ENCODE results near the gene LACTBL1.

The LACTBL1 gene

DNA sequence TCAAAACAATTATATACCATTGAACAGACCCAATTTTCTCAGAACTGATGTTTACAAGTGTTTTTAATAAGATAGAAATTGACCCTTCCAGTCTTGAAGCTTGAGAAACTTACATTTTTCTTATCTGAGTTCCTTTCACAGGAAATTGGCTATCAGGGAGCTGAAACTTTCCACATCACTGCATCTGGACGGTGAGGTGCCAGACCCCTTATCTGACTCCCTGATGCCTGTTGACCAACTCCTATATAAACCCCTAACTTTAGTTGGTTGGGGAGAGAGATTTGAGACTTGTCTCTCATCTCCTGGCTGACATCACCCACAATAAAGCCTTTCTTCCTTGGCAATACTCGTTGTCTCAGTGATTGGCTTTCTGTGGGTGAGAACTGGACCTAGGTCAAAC is 31.4 kb downstream of the LACTBL1 start:
- no peak for DNase-seq

DNA sequence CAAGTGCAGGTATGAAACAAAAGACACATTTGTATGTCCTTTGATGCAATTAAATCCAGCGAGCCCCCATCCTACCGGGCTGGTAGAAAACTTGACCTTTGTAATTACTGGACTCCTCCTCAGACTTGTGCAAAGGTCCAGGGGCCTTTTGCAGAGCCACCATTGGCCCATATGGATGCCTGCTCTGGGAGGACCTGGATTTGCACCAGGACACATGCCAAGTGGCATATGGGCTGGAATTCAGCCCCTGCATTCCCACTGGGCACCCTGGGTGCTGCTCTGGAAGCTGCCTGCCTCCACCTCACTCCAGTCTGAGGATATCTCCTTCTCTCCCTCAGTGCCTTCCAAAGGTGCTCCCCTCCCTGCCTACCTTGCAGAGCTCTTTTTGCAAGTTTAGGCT is 36.0 kb downstream of the LACTBL1 start:
- no peak for DNase-seq

DNA sequence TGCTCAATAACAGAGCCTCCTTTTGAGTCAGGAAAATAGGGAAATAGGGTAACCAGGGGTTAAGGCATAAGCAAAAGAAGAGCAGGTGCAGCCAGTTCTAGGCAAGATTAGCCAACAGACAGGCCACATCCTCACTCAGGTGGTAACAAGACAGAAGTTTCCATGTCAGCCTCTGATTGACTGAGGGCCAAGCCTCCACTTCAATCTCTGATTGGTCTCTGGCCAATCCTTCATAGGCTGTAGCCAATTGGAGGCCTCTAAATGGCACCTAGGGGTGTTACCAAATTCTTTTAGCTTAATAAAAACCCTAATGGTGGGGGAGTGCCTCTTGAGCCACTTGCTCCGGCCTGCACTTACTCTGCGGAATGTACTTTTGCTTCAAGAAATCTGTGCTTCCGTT is 37.2 kb downstream of the LACTBL1 start:
- no peak for DNase-seq

DNA sequence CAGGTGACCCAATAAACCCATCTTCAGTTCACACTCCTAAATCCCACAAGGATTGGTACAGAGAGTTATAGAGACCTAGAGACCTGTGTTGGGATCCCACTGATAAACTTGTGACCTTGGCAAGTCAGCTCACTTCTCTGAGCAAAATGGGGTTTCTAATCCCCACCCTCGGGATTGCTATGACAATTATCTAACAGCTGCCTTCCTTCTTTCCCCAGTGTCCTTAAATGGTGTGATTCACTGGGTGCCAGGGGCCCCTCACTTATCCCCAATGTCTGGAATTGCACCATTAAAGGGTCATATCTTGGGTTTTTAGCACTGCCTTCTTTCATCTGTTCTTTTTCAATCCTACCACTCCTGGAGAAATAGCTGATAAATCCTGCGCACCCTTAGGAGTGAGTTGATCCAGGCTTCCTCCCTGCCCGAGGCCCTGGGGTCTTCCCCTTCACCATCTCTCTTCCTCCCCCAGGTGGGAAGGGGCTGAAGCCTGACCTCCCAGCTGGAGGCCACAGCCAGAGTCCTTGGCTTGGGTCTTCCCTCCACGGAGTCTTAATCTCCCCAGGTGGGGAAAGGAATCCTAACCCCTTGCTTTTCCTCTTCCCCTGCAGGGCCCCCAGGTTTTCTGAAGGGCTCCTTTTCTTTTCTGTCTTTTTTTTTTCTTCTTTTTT is 39.7 kb downstream of the LACTBL1 start:
- peak; percentile 45 for DNase-seq

DNA sequence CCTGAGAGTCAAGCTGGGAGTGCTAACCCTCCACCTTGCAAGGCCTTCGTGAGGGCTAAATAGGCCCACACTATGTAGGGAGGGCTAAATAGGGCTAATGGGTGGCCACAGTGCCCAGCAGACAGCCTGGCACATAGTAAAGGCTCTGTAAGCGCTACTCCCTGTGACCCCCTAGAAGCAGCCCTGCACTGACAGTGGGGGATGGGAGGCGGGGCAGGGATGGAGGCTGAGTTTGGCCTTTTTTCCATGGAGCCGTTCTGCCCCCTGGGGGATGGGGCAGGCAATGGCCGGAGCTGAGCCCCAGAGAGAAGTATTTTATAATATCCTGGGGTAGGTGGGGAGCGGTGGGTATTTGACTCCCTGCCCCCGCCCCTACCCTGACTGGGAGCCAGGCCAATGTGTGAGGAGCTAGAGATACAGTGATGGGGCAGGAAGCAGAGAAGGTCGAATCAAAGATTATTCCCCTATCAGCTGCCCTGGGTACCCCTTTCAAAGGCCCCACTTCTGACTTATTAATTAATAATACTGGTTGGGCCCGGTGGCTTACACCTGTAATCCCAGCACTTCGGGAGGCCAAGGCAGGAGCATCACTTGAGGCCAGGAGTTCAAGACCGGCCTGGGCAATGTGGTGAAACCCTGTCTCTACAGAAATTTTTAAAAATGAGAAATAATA is 42.3 kb downstream of the LACTBL1 start:
- peak; percentile 89 for DNase-seq

DNA sequence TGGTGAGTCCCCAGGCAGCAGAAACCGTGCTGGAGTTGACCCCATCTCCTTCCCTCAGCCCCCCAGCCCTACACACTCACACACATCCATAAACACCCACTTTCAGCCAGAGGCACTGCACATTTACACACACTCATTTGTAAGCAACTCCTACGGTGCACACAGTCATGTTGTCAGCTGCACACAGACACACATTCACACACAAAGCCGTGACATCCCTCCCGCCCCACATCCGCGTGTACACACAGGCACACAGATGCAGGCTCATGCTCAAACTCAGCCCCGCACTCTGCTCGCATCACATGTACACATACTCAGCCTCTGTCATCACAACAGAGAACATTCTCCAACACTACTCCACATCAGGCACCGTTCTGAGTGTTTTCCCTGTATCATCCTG is 47.6 kb downstream of the LACTBL1 start:
- no peak for DNase-seq

DNA sequence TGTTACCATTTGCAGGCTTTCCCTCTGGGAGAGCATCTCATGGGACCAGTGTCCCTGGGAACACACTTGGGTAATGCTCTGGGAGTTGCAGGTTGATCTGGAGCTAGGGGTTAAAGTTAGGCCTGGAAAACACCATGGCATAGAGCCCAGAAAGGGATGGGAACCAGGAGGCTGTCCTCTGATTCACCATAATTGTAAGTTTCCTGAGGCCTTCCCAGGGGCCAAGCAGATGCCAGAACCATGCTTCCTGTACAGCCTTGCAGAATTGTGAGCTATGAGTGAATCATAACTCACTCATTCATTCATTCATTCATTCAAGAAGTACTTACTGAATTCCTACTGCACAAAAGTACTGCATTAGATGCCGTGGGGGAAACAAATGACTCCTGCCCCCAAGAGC is 50.0 kb downstream of the LACTBL1 start:
- no peak for DNase-seq

DNA sequence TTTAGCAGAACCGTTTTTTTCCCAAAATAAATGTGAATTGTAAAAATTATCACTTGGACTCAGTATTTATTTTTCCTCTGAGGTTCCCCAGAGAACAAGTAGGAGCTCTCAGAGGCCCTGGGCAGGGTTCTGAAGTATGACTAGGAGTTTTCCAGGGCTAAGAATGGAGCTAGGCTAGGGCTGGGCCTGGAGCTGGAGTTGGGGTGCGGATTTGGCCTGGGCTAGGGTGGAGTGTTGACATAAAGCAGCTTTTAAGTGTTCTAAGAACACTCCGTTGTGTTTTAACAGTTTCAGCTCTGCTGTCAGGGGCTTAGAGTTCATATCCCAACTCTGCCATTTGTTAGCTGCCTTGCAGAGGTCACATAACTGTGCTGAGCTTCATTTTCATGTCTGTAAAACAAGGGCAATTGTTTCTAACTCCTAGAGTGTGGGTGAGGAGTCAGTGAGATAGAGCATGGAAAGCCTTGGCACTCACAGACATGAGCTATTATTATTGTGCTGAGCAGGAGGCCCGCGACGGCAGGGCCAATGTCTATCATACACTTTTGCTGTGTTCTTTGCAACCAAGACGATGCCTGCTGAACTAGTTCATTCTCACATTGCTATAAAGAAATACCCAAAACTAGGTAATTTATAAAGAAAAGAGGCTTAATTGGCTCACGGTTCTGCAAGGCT is 51.1 kb downstream of the LACTBL1 start:
- no peak for DNase-seq

DNA sequence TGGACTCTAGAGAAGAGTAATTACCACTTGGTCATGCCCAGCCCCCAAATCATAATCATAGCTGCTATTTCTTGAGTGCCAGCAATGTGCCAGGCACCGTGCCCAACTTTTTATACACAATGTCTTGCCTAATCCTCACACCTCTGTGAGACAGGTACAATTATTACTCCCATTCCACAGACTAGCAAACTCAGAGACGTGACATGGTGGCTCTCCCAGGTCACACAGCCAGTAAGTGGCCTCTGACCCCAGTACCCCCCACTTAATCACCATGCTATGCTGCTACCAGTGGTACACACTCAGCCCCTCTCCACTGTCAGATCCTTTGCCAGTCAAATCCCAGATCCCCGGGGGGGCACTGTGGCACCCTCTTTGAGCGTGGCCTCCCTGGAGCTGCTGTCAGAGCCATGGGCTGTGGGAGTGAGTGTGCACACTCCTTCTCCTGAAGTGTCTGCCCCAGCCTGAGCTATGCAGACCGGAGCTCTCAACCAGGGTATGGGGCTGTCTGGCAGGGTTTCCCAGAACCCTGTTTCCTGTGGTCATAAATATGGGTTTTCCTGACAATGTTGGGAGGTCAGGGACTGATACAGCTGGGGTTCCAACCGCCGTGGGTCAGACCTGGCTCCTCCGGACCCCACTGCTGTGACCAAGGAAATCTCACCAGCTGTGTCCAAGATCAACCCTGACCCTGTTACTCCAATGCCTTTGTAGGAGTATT is 51.8 kb downstream of the LACTBL1 start:
- DNase-seq: no peak

DNA sequence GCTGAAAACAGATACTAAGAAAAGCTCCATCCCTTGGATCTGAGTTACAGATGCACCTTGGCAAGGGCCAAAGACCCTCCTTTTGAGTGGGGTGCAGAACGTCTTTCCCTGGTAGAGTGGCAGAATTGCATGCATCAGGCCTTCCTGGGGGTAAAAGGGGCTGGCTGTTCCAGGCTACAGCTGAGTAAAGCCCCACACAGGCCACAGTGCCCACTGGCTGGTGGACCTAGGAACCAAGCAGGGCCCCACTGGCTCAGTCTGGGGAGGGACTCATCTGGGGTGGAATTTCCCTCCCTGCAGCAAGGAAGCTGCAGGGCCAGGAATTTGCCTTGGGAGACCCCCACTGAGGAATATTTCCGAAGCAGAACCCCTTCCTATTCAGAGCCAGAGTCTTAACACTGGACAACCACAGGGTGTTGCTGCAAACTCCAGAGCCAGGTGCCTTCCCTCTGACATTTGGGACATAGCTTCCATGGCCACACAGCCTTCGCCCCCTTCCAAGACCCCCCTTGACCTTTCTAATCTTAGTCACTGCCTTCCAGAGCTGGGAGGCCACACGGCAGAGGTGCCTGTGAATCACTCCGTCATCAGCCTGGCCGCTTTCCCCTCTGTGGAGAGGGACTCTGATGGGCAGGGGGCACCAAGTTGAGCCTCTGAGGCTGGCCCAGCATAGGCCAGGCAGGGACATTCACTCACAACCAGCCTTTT is 52.5 kb downstream of the LACTBL1 start:
- DNase-seq: no peak

DNA sequence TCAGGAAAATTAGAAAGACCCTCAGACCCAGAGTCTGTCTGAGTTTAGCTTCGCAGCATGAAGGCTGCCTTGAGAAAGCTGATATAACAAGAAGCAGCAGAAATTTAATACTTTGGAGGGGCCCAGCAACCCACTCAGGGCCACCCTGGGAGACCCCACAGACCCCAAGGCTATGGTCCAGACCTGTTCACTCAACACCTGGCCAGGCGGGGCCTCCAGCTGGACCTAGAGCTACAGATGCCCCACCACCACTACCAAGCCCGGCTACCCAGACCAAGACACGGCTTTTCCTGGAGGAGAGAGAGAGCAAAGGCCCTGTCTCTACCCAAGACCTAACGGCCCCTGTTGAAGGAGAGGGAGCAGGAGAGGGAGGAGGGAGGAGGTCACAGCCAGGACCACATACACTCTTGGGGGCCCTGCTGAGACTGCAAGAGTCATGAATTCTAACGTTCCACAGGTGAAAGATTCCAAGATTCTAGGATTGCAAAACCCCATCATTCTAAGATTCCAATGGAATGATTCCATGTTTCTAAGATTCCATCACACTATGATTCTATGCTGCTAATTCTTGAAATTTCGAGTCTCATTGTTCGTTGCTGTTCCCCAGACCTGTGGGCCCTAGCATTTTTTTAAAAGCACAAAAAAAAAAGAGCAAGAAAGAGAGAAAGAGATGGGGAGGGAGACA is 53.2 kb downstream of the LACTBL1 start:
- DNase-seq: no peak

DNA sequence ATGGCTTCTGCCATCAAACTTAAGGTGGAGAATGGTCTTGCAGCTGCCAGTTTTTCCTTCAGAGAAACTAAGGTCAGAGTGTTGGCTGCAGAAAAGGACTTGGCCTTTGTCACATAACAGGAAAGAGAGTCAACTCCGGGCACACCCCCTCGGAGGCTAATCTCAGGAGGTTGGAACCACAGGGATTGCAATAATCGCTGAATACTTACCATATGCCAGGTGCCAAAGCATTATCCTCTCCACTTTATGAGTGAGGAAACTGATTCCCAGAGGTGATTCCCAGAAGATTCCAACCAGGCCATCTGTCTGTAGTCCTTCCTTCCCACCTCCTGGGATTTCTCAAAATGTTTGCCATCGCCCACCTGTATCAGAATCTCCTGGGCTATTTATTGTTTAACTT is 54.0 kb downstream of the LACTBL1 start:
- DNase-seq: peak; percentile 88

DNA sequence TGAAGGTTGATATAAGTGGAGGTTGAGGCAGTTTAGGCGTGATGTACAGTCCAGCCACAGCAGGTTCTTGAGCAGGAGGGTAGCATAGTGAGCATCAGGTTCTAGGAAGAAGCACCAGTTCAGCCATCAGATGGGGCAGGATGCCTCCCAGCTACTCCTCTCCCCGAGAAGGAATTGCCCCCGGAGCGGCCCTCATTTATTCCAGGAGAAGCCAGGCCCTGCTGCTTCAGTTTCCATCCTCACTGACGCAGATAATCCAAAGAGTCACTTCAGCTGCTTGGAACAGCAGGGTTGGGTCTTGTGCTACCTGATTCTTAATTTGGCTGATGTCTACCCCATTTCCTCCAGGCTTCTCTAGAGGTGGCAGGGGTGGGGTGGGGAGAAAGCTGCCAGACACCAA is 54.7 kb downstream of the LACTBL1 start:
- DNase-seq: no peak

DNA sequence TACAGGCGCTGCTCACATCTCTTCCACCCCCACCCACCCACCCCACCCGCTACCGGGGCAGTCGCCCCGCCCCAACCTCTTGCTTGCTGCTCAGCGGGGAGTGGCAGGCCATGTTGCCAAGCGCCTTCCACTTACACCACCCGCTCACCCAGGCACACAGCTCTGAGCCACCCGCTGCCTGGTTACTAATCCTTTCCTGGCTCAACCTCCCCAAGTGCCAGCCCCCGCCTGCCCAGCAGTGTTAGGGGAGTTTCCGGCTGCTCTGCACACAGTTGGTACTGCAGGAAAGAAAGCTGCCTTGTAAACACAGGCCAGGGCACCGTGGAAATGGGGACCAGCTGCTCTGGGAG is 56.2 kb downstream of the LACTBL1 start:
- DNase-seq: peak; percentile 68

DNA sequence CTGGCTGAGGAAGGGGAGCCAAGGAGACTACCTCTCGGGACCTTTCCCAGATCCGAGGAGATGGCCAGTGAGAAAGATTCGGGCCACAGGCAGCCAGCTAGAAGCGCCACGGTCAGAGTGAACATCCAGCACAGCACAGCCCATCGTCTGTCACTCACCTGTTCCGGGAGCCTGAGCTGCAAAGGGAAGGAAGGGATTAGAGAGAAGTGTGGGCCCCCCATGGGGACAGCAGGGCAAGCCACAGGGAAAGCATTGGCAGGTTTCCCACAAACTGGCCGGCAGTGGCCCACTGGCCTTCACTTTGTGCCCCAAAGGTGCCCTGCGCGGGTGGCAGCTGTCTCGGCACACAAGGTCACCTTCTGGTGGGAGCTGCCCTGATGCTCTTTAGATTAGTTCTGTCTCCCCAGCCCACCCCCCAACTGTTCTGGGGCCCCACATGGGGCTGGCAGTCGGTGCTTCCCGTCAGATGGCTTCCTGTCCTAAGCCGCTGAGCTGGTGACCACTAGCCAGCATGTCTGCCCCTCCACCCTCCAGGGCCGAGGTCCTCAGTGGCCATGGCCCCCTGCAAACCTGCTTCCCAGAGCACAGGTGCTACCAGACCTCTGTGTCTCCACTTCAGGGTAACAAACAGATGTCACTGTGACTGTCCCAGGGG is 56.7 kb downstream of the LACTBL1 start:
- peak; percentile 44 for DNase-seq

DNA sequence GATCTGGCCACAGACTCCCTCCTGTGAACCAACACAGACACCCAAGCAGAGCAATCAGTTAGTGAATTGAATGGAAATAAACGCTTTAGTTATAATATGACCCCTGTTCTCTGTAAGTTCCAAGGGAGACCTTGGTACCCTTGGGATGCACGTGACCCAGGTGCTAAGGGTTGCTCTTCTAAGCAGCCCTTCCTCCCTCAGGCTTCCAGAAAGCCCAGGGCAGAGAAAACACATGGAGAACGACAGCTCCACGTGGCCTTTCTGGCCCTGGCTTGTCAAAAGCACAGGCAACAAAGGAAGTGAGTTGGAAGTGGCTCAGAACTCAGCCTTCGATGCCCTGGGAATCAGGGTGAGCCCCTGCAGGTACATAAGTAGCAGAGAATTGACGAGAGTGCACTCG is 57.4 kb downstream of the LACTBL1 start:
- no peak for DNase-seq

DNA sequence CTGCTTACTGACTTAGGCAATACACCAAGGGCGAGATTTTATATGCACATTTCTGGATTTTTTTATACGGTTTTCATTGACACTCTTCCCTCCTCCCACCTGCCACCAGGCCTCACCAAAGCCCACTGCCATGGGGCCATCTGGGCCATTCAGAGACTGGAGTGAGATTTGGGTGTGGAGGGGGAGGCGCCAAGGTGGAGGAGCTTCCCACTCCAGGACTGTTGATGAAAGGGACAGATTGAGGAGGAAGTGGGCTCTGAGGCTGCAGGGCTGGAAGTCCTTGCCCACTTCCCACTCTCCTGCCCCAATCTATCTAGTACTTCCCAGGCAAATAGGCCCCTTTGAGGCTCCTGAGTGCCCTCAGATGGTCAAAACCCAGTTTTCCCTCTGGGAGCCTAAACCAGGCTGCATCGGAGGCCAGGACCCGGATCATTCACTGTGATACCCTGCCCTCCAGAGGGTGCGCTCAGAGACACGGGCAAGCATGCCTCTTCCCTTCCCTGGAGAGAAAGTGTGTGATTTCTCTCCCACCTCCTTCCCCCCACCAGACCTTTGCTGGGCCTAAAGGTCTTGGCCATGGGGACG is 57.9 kb downstream of the LACTBL1 start:
- DNase-seq: no peak

DNA sequence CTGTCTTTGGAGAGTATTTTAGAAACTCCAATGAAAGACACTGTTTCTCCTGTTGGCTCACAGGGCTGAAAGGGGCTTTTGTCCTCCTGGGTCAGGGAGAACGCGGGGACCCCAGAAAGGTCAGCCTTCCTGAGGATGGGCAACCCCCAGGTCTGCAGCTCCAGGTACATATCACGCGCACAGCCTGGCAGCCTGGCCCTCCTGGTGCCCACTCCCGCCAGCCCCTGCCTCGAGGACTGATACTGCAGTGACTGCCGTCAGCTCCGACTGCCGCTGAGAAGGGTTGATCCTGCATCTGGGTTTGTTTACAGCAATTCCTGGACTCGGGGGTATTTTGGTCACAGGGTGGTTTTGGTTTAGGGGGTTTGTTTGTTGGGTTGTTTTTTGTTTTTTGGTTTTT is 58.5 kb downstream of the LACTBL1 start:
- DNase-seq: no peak

DNA sequence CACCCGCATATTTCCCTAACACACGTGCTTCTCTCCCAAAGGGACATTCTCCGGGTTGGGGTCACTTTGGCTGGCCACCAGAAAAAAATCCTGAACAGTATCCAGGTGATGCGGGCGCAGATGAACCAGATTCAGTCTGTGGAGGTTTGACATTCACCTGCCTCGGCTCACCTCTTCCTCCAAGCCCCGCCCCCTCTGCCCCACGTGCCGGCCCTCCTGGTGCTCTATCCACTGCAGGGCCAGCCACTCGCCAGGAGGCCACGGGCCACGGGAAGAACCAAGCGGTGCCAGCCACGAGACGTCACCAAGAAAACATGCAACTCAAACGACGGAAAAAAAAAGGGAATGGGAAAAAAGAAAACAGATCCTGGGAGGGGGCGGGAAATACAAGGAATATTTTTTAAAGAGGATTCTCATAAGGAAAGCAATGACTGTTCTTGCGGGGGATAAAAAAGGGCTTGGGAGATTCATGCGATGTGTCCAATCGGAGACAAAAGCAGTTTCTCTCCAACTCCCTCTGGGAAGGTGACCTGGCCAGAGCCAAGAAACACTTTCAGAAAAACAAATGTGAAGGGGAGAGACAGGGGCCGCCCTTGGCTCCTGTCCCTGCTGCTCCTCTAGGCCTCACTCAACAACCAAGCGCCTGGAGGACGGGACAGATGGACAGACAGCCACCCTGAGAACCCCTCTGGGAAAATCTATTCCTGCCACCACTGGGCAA is 59.1 kb downstream of the LACTBL1 start:
- DNase-seq: no peak

DNA sequence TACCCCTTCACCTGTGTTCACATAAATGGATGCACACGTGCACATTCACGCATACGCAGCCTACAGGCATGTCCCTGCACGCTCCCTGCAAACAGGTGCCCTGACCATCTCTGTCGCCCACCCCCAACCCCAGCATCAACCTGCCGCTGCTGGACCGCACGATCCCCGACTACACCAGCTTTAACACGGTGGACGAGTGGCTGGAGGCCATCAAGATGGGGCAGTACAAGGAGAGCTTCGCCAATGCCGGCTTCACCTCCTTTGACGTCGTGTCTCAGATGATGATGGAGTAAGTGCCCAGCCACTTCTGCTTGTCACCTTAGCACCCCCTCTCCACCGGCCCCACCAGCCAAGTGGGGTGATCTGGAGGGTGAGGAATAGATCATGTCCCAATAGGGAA is 60.4 kb downstream of the LACTBL1 start:
- DNase-seq: no peak
